HepG2 (cell line): ENCODE results near the gene PXDC1. TPM values are rescaled to one million over a fixed set of nuclear protein-coding genes. Genes with fewer than 3 reads are reported as not detected.

ENCODE experiments used
- CBX5 ChIP-seq: sonication (generic); formaldehyde crosslinking; IDR thresholded peaks from 2 replicates; pipeline ENCODE4 v1.4.0; 2020; ENCODE audit warnings: missing genetic modification reagents, borderline replicate concordance
- FOSL2 ChIP-seq: sonication (generic); formaldehyde crosslinking; IDR thresholded peaks from 2 replicates; pipeline ENCODE4 v1.4.0; 2020; ENCODE audit warnings: missing genetic modification reagents
- HES4 ChIP-seq: sonication (generic); formaldehyde crosslinking; IDR thresholded peaks from 2 replicates; pipeline ENCODE4 v1.9.0; 2021; ENCODE audit warnings: mild to moderate bottlenecking, missing genetic modification reagents, borderline replicate concordance
- HIVEP1 ChIP-seq: sonication (generic); formaldehyde crosslinking; IDR thresholded peaks from 2 replicates; pipeline ENCODE4 v1.4.0; 2020; ENCODE audit warnings: mild to moderate bottlenecking, missing genetic modification reagents
- KLF11 ChIP-seq: IDR thresholded peaks from 2 replicates; pipeline ENCODE4 v1.6.1; 2016; ENCODE audit warnings: missing compliant biosample characterization
- KLF15 ChIP-seq: sonication (generic); formaldehyde crosslinking; IDR thresholded peaks from 2 replicates; pipeline ENCODE4 v1.8.1; 2023; ENCODE audit warnings: borderline replicate concordance, mild to moderate bottlenecking, inconsistent platforms, missing genetic modification reagents, mixed read lengths
- MTF1 ChIP-seq: sonication (generic); formaldehyde crosslinking; IDR thresholded peaks from 2 replicates; pipeline ENCODE4 v1.5.0; 2020; ENCODE audit warnings: missing genetic modification reagents
- NKX3-1 ChIP-seq: sonication (generic); formaldehyde crosslinking; IDR thresholded peaks from 2 replicates; pipeline ENCODE4 v1.5.0; 2020; ENCODE audit warnings: missing genetic modification reagents
- PRPF4 ChIP-seq: fragments of 200-400 bp; formaldehyde crosslinking; IDR thresholded peaks from 2 replicates; pipeline ENCODE4 v1.6.1; 2016; ENCODE audit warnings: low read length, low read depth; ENCODE audit not compliant: poor library complexity, severe bottlenecking
- SMAD3 ChIP-seq: sonication (generic); formaldehyde crosslinking; IDR thresholded peaks from 2 replicates; pipeline ENCODE4 v1.4.0; 2020; ENCODE audit warnings: missing genetic modification reagents
- SYNCRIP ChIP-seq: fragments of 200-400 bp; formaldehyde crosslinking; IDR thresholded peaks from 2 replicates; pipeline ENCODE4 v1.6.1; 2018; ENCODE audit warnings: mild to moderate bottlenecking, low read depth, low read length; ENCODE audit not compliant: insufficient read depth
- ZNF547 ChIP-seq: sonication (generic); formaldehyde crosslinking; IDR thresholded peaks from 2 replicates; pipeline ENCODE4 v1.5.1; 2020; ENCODE audit warnings: mild to moderate bottlenecking, missing genetic modification reagents
- ZNF891 ChIP-seq: sonication (generic); formaldehyde crosslinking; IDR thresholded peaks from 2 replicates; pipeline ENCODE4 v1.5.0; 2020; ENCODE audit warnings: mild to moderate bottlenecking, missing genetic modification reagents
- polyA plus RNA-seq, 8 experiments: library from polyadenylated mRNA; depleted of rRNA in 3 of 8; stranded (reverse) in 7 of 8; unstranded in 1 of 8; fragments of >200 nt; fragmentation: Illumina TruSeq in 4 of 8; extraction: Trizol in 4 of 8; gene quantifications; 2 replicates each; pipeline versions ENCODE4 v1.2.1 to v1.2.3, GENCODE V29; 2011 to 2016; ENCODE audit warnings: low read depth in 4 of 8, missing spikeins in 1 of 8, mixed read lengths in 1 of 8; ENCODE audit not compliant: insufficient read depth in 1 of 8
- total RNA-seq, 5 experiments: library from RNA; depleted of rRNA; stranded (reverse); fragments of >200 nt; fragmentation: Illumina TruSeq; extraction: Trizol; gene quantifications; 2 replicates each; pipeline ENCODE4 v1.2.3, GENCODE V29; 2016; ENCODE audit warnings: low read depth in 1 of 5
- TF ChIP-seq, protein P1 (sequence below): IDR thresholded peaks from 2 replicates; pipeline ENCODE4 v1.6.1; 2016; ENCODE audit warnings: missing compliant biosample characterization, missing genetic modification reagents, borderline replicate concordance
- TF ChIP-seq, protein P2 (sequence below): sonication (generic); formaldehyde crosslinking; IDR thresholded peaks from 2 replicates; pipeline ENCODE4 v1.4.0; 2020; ENCODE audit warnings: missing genetic modification reagents, borderline replicate concordance
- TF ChIP-seq, protein P3 (sequence below): sonication (generic); formaldehyde crosslinking; IDR thresholded peaks from 2 replicates; pipeline ENCODE4 v1.8.0; 2022; ENCODE audit warnings: missing genetic modification reagents, low read depth, mild to moderate bottlenecking, borderline replicate concordance
- TF ChIP-seq, protein P4 (sequence below): sonication (generic); formaldehyde crosslinking; IDR thresholded peaks from 2 replicates; pipeline ENCODE4 v1.4.0; 2020; ENCODE audit warnings: missing genetic modification reagents
- TF ChIP-seq, protein P5 (sequence below): sonication (generic); formaldehyde crosslinking; IDR thresholded peaks from 2 replicates; pipeline ENCODE4 v1.8.0; 2022; ENCODE audit warnings: mild to moderate bottlenecking, missing genetic modification reagents; ENCODE audit not compliant: insufficient replicate concordance

Gene PXDC1
- total and polyA plus RNA-seq, 2 of the 13 experiments (the other 11 are each of a cell fraction or from before 2014, with no cell fraction given) = 32.4 to 34.7 TPM

DNA sequence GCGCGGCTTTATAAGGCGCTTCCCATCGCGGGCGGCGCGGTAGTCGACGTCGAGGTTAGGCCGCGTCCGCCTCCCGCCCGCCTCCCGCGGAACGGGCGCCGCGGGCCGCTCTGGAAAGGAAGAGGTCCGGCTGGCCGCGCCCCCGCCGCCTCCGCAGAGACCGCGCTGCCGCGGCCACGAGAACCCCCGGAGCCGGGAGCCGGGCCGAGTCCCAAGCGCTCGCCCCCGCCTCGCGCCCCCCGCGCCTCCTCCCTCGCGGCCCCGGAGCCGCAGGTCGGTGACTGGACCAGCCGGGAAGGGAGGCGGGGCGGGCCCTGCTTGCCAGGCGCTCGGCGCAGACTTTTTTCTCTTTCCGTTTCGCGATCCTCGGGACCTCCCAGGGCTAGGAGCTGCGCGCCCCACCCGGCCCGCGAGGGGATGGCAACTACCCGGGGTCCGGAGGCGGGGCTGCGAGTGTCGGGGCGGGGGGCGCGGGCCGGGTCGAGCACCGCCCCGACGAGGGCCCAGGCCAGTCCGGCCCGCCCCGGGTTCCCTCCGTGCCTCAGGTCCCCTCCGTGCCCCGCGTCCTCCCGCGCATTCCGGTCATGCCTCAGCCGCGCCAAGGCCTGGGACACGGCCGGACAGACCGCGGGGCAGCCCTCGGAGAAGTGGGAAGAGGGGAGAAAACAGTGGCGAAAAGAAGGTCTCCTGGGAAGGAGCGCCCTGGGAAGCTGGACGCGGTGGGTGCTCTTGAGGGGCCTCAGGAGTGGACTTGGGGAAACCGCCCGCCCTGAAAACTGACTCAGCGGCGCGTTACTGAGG, 417 bp upstream of the PXDC1 start (continued):
- TF ChIP-seq HES4 (CRISPR knock-in tag) = peak; percentile 43; the same call in 1 of the 2 replicates
- TF ChIP-seq, protein P1, sequence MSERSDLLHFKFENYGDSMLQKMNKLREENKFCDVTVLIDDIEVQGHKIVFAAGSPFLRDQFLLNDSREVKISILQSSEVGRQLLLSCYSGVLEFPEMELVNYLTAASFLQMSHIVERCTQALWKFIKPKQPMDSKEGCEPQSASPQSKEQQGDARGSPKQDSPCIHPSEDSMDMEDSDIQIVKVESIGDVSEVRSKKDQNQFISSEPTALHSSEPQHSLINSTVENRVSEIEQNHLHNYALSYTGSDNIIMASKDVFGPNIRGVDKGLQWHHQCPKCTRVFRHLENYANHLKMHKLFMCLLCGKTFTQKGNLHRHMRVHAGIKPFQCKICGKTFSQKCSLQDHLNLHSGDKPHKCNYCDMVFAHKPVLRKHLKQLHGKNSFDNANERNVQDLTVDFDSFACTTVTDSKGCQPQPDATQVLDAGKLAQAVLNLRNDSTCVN = peak; percentile 37; the same call in 1 of the 2 replicates
- peak; percentile 55 for TF ChIP-seq FOSL2 (CRISPR knock-in tag)
- TF ChIP-seq, protein P2, sequence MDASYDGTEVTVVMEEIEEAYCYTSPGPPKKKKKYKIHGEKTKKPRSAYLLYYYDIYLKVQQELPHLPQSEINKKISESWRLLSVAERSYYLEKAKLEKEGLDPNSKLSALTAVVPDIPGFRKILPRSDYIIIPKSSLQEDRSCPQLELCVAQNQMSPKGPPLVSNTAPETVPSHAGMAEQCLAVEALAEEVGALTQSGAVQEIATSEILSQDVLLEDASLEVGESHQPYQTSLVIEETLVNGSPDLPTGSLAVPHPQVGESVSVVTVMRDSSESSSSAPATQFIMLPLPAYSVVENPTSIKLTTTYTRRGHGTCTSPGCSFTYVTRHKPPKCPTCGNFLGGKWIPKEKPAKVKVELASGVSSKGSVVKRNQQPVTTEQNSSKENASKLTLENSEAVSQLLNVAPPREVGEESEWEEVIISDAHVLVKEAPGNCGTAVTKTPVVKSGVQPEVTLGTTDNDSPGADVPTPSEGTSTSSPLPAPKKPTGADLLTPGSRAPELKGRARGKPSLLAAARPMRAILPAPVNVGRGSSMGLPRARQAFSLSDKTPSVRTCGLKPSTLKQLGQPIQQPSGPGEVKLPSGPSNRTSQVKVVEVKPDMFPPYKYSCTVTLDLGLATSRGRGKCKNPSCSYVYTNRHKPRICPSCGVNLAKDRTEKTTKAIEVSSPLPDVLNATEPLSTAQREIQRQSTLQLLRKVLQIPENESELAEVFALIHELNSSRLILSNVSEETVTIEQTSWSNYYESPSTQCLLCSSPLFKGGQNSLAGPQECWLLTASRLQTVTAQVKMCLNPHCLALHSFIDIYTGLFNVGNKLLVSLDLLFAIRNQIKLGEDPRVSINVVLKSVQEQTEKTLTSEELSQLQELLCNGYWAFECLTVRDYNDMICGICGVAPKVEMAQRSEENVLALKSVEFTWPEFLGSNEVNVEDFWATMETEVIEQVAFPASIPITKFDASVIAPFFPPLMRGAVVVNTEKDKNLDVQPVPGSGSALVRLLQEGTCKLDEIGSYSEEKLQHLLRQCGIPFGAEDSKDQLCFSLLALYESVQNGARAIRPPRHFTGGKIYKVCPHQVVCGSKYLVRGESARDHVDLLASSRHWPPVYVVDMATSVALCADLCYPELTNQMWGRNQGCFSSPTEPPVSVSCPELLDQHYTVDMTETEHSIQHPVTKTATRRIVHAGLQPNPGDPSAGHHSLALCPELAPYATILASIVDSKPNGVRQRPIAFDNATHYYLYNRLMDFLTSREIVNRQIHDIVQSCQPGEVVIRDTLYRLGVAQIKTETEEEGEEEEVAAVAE = no peak
- no peak for TF ChIP-seq SYNCRIP
- TF ChIP-seq, protein P3, sequence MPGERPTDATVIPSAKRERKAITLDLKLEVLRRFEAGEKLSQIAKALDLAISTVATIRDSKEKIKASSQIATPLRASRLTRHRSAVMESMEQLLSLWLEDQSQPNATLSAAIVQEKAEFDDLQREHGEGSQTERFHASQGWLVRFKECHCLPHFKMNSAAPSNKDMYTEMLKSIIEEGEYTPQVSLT (CRISPR knock-in tag) = no peak
- TF ChIP-seq, protein P4, sequence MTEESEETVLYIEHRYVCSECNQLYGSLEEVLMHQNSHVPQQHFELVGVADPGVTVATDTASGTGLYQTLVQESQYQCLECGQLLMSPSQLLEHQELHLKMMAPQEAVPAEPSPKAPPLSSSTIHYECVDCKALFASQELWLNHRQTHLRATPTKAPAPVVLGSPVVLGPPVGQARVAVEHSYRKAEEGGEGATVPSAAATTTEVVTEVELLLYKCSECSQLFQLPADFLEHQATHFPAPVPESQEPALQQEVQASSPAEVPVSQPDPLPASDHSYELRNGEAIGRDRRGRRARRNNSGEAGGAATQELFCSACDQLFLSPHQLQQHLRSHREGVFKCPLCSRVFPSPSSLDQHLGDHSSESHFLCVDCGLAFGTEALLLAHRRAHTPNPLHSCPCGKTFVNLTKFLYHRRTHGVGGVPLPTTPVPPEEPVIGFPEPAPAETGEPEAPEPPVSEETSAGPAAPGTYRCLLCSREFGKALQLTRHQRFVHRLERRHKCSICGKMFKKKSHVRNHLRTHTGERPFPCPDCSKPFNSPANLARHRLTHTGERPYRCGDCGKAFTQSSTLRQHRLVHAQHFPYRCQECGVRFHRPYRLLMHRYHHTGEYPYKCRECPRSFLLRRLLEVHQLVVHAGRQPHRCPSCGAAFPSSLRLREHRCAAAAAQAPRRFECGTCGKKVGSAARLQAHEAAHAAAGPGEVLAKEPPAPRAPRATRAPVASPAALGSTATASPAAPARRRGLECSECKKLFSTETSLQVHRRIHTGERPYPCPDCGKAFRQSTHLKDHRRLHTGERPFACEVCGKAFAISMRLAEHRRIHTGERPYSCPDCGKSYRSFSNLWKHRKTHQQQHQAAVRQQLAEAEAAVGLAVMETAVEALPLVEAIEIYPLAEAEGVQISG = peak; percentile 71
- TF ChIP-seq, protein P5, sequence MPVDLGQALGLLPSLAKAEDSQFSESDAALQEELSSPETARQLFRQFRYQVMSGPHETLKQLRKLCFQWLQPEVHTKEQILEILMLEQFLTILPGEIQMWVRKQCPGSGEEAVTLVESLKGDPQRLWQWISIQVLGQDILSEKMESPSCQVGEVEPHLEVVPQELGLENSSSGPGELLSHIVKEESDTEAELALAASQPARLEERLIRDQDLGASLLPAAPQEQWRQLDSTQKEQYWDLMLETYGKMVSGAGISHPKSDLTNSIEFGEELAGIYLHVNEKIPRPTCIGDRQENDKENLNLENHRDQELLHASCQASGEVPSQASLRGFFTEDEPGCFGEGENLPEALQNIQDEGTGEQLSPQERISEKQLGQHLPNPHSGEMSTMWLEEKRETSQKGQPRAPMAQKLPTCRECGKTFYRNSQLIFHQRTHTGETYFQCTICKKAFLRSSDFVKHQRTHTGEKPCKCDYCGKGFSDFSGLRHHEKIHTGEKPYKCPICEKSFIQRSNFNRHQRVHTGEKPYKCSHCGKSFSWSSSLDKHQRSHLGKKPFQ = peak; percentile 56
- TF ChIP-seq KLF15 (CRISPR knock-in tag) = peak; percentile 54; the same call in 1 of the 2 replicates
- TF ChIP-seq MTF1 = no peak
- peak; percentile 74 for TF ChIP-seq HIVEP1 (CRISPR knock-in tag)
- no peak; the same call in 1 of the 2 replicates for TF ChIP-seq NKX3-1 (CRISPR knock-in tag)
- peak; percentile 62; the same call in 1 of the 2 replicates for TF ChIP-seq CBX5 (CRISPR knock-in tag)
- 0 out of 2 replicates have a peak, but pooled peaks have one; percentile 12 for TF ChIP-seq ZNF891 (CRISPR knock-in tag)
- no peak for TF ChIP-seq PRPF4
- TF ChIP-seq SMAD3 = peak; percentile 41; the same call in 1 of the 2 replicates
- no peak for TF ChIP-seq KLF11
- TF ChIP-seq ZNF547 = peak; percentile 35; the same call in 1 of the 2 replicates
